GM18907 (cell line): ENCODE results near the gene PRPH.
"Not testable (repeated sequence)": the region's sequence is repeated elsewhere in the genome, so short reads cannot be mapped to it uniquely, and the experiment has no call there.

Experiments
- ATAC-seq: cut with Tn5 transposase; IDR thresholded peaks from one replicate; pipeline ENCODE4 v1.9.1; 2021; ENCODE audit warnings: mild to moderate bottlenecking, moderate library complexity; ENCODE audit not compliant: unreplicated experiment

The PRPH gene

GRCh38 chr12:49298160-49298559 is 3.2 kb downstream of the PRPH start:
- no peak for ATAC-seq

- ATAC-seq, result no peak
These were observed 6.8 kb downstream of the PRPH start for GRCh38 chr12:49301760-49302159.

- ATAC-seq, result no peak
These were observed 9.2 kb downstream of the PRPH start for GRCh38 chr12:49304161-49304560.

GRCh38 chr12:49305762-49306510 is 11.0 kb downstream of the PRPH start:
- ATAC-seq, result no peak

GRCh38 chr12:49309386-49309785 is 14.4 kb downstream of the PRPH start:
- ATAC-seq, result no peak

- ATAC-seq, result not testable (repeated sequence)
These were observed 15.6 kb downstream of the PRPH start for GRCh38 chr12:49310451-49311000.

- no peak for ATAC-seq
These were observed 19.9 kb downstream of the PRPH start for GRCh38 chr12:49314811-49315210.

GRCh38 chr12:49317118-49317517 is 22.2 kb downstream of the PRPH start:
- ATAC-seq, result not testable (repeated sequence)

- ATAC-seq, result not testable (repeated sequence)
These were observed 25.6 kb downstream of the PRPH start for GRCh38 chr12:49320411-49321103.

GRCh38 chr12:49322367-49322707 is 27.4 kb downstream of the PRPH start:
- ATAC-seq, result peak; percentile 4

- peak; percentile 97 for ATAC-seq
These were observed 28.0 kb downstream of the PRPH start, which contains the start of gene TROAP for GRCh38 chr12:49322708-49323523. Gene TROAP (plus strand): TSS chr12:49323255. CDS start chr12:49323609, 354 bp downstream.

- no peak for ATAC-seq
These were observed 28.7 kb downstream of the PRPH start for GRCh38 chr12:49323524-49324097.

GRCh38 chr12:49325606-49326005 is 30.7 kb downstream of the PRPH start:
- no peak for ATAC-seq

GRCh38 chr12:49327368-49327767 is 32.4 kb downstream of the PRPH start:
- ATAC-seq, result no peak

- ATAC-seq, result no peak
These were observed 32.9 kb downstream of the PRPH start for GRCh38 chr12:49327887-49328286.

- no peak for ATAC-seq
These were observed 33.9 kb downstream of the PRPH start for GRCh38 chr12:49328816-49329215.

- ATAC-seq, result no peak
These were observed 35.2 kb downstream of the PRPH start for GRCh38 chr12:49330032-49330619.

GRCh38 chr12:49330631-49331379 is 35.9 kb downstream of the PRPH start:
- ATAC-seq, result no peak

GRCh38 chr12:49331380-49332222 is 36.7 kb downstream of the PRPH start:
- no peak for ATAC-seq
